GM12875 (cell line): ENCODE data around the gene COA7.

Source experiments
- H3K4me3 ChIP-seq: one replicate; pipeline ENCODE4 v1.5.1; 2011; ENCODE audit warnings: low read depth, low read length, control low read depth
- CTCF ChIP-seq: IDR thresholded peaks from 2 replicates; pipeline ENCODE4 v1.5.1; 2011; ENCODE audit warnings: low read depth, mild to moderate bottlenecking, control low read depth, inconsistent platforms, low read length, moderate library complexity, borderline replicate concordance; ENCODE audit not compliant: insufficient read depth

The COA7 gene

GRCh38 chr1:52660807-52661206 is 37.3 kb downstream of the COA7 start:
- TF ChIP-seq CTCF = no peak

GRCh38 chr1:52659851-52660596 is 38.1 kb downstream of the COA7 start:
- H3K4me3 ChIP-seq = no peak overlapping the region

More at GRCh38 chr1:52660807-52661206, 37.3 kb downstream of the COA7 start:
- no peak overlapping the region for H3K4me3 ChIP-seq

GRCh38 chr1:52659356-52659755 is 38.8 kb downstream of the COA7 start:
- no peak overlapping the region for H3K4me3 ChIP-seq
- no peak for TF ChIP-seq CTCF

More at GRCh38 chr1:52659851-52660596, 38.1 kb downstream of the COA7 start:
- no peak for TF ChIP-seq CTCF

GRCh38 chr1:52658795-52659194 is 39.4 kb downstream of the COA7 start:
- no peak overlapping the region for H3K4me3 ChIP-seq
- TF ChIP-seq CTCF = no peak

- TF ChIP-seq CTCF = no peak
- H3K4me3 ChIP-seq = no peak overlapping the region
Observed at GRCh38 chr1:52657702-52658101, 40.4 kb downstream of the COA7 start.

GRCh38 chr1:52654063-52654462 is 44.1 kb downstream of the COA7 start:
- H3K4me3 ChIP-seq = no peak overlapping the region
- TF ChIP-seq CTCF = no peak

GRCh38 chr1:52653207-52653849 is 44.8 kb downstream of the COA7 start:
- TF ChIP-seq CTCF = no peak
- no peak overlapping the region for H3K4me3 ChIP-seq
